H9 (cell line): Measurements from ENCODE around the gene EBF4. TPM values are rescaled to one million over a fixed set of nuclear protein-coding genes. Genes with fewer than 3 reads are reported as not detected.

Source experiments
- DNase-seq: peaks from one replicate; pipeline ENCODE4 v3.0.0-alpha.2; 2017
- H2AFZ ChIP-seq: one replicate; pipeline ENCODE4 v1.6.1; 2013; ENCODE audit warnings: mild to moderate bottlenecking, low read length, control low read depth, moderate library complexity
- H2AK5ac ChIP-seq: 2 replicates; pipeline ENCODE4 v1.6.1; 2013; ENCODE audit warnings: low read length, control low read depth, mixed read lengths; ENCODE audit not compliant: insufficient read length
- H2BK120ac ChIP-seq: one replicate; pipeline ENCODE4 v1.6.1; 2013; ENCODE audit warnings: low read depth, mild to moderate bottlenecking, low read length, control low read depth, inconsistent platforms; ENCODE audit not compliant: poor library complexity, severe bottlenecking
- H2BK12ac ChIP-seq: 2 replicates; pipeline ENCODE4 v1.6.1; 2013; ENCODE audit warnings: low read length, control low read depth, mixed read lengths, low read depth; ENCODE audit not compliant: insufficient read length
- H2BK15ac ChIP-seq: 2 replicates; pipeline ENCODE4 v1.6.1; 2013; ENCODE audit warnings: low read depth, low read length, control low read depth
- H2BK20ac ChIP-seq: one replicate; pipeline ENCODE4 v1.6.1; 2013; ENCODE audit warnings: low read depth, mild to moderate bottlenecking, low read length, control low read depth, inconsistent platforms; ENCODE audit not compliant: poor library complexity, severe bottlenecking
- H2BK5ac ChIP-seq: 2 replicates; pipeline ENCODE4 v1.6.1; 2013; ENCODE audit warnings: low read length, control low read depth, mixed read lengths; ENCODE audit not compliant: insufficient read length
- H3K14ac ChIP-seq: 2 replicates; pipeline ENCODE4 v1.6.1; 2013; ENCODE audit warnings: low read length, control low read depth; ENCODE audit not compliant: insufficient read depth
- H3K18ac ChIP-seq: 2 replicates; pipeline ENCODE4 v1.6.1; 2013; ENCODE audit warnings: low read depth, mild to moderate bottlenecking, mixed read lengths, low read length, control low read depth; ENCODE audit not compliant: insufficient read length
- H3K23ac ChIP-seq: 2 replicates; pipeline ENCODE4 v1.6.1; 2013; ENCODE audit warnings: low read length, control low read depth, mixed read lengths, low read depth; ENCODE audit not compliant: insufficient read length
- H3K23me2 ChIP-seq: 2 replicates; pipeline ENCODE4 v1.6.1; 2013; ENCODE audit warnings: low read depth, mild to moderate bottlenecking, mixed read lengths, low read length, control low read depth; ENCODE audit not compliant: insufficient read length, poor library complexity, severe bottlenecking
- H3K27ac ChIP-seq: 2 replicates; pipeline ENCODE4 v1.5.1; 2013; ENCODE audit warnings: low read length, control low read depth, mixed read lengths, low read depth; ENCODE audit not compliant: insufficient read length
- H3K27me3 ChIP-seq: 2 replicates; pipeline ENCODE4 v1.6.1; 2013; ENCODE audit warnings: low read length, control low read depth, inconsistent platforms; ENCODE audit not compliant: insufficient read depth
- H3K4ac ChIP-seq: 2 replicates; pipeline ENCODE4 v1.6.1; 2013; ENCODE audit warnings: low read depth, mild to moderate bottlenecking, control low read depth, inconsistent platforms, low read length, moderate library complexity
- H3K4me1 ChIP-seq: 2 replicates; pipeline ENCODE4 v1.6.1; 2013; ENCODE audit warnings: low read length, control low read depth, inconsistent platforms; ENCODE audit not compliant: insufficient read depth
- H3K4me2 ChIP-seq: 2 replicates; pipeline ENCODE4 v1.6.1; 2013; ENCODE audit warnings: low read length, control low read depth, mixed read lengths; ENCODE audit not compliant: insufficient read length, insufficient read depth
- H3K56ac ChIP-seq: 2 replicates; pipeline ENCODE4 v1.6.1; 2013; ENCODE audit warnings: low read depth, mild to moderate bottlenecking, mixed read lengths, low read length, control low read depth; ENCODE audit not compliant: insufficient read length
- H3K79me1 ChIP-seq: 2 replicates; pipeline ENCODE4 v1.6.1; 2013; ENCODE audit warnings: low read depth, mild to moderate bottlenecking, moderate library complexity, low read length, control low read depth, inconsistent platforms; ENCODE audit not compliant: insufficient read depth, poor library complexity, severe bottlenecking
- H3K79me2 ChIP-seq: 2 replicates; pipeline ENCODE4 v1.6.1; 2013; ENCODE audit warnings: low read length, control low read depth, inconsistent platforms; ENCODE audit not compliant: insufficient read depth
- H3K9ac ChIP-seq: 2 replicates; pipeline ENCODE4 v1.6.1; 2013; ENCODE audit warnings: low read length, control low read depth, mixed read lengths; ENCODE audit not compliant: insufficient read length; ENCODE audit errors: extremely low read depth
- H3K9me3 ChIP-seq: one replicate; pipeline ENCODE4 v1.6.1; 2013; ENCODE audit warnings: low read depth, low read length, inconsistent platforms; ENCODE audit not compliant: control insufficient read depth
- H3T11ph ChIP-seq: one replicate; pipeline ENCODE4 v1.6.1; 2013; ENCODE audit warnings: mild to moderate bottlenecking, low read length, control low read depth, inconsistent platforms
- H4K20me1 ChIP-seq: one replicate; pipeline ENCODE4 v1.6.1; 2013; ENCODE audit not compliant: control insufficient read depth, insufficient read length, insufficient read depth
- H4K5ac ChIP-seq: 2 replicates; pipeline ENCODE4 v1.6.1; 2013; ENCODE audit warnings: low read depth, mild to moderate bottlenecking, mixed read lengths, low read length, control low read depth; ENCODE audit not compliant: insufficient read length
- H4K8ac ChIP-seq: replicated peaks from 2 replicates; pipeline ENCODE4 v1.6.1; 2013; ENCODE audit warnings: low read length, control low read depth, mixed read lengths, low read depth; ENCODE audit not compliant: insufficient read length
- H4K91ac ChIP-seq: 2 replicates; pipeline ENCODE4 v1.6.1; 2013; ENCODE audit warnings: low read depth, mild to moderate bottlenecking, moderate library complexity, mixed read lengths, low read length, control low read depth; ENCODE audit not compliant: insufficient read length
- H3K27ac Mint-ChIP-seq, 3 experiments: 2 replicates in 2 of 3; 3 replicates in 1 of 3; pipeline ENCODE4 v1.8.0; 2020 to 2021; ENCODE audit warnings: mixed read lengths in 3 of 3, mild to moderate bottlenecking in 1 of 3, moderate library complexity in 1 of 3
- H3K27me3 Mint-ChIP-seq: 2 replicates; pipeline ENCODE4 v1.8.0; 2021; ENCODE audit warnings: low read depth, mild to moderate bottlenecking, moderate library complexity, mixed read lengths
- H3K36me3 Mint-ChIP-seq, 3 experiments: 2 replicates in 2 of 3; 3 replicates in 1 of 3; pipeline ENCODE4 v1.8.0; 2020 to 2021; ENCODE audit warnings: low read depth in 3 of 3, mixed read lengths in 3 of 3; ENCODE audit not compliant: insufficient read depth in 1 of 3
- H3K4me1 Mint-ChIP-seq, 2 experiments: 2 replicates each; pipeline ENCODE4 v1.8.0; 2020; ENCODE audit warnings: mixed read lengths in 2 of 2
- H3K4me3 Mint-ChIP-seq, 2 experiments: 2 replicates in 1 of 2; 3 replicates in 1 of 2; pipeline ENCODE4 v1.8.0; 2020 to 2021; ENCODE audit warnings: mild to moderate bottlenecking in 2 of 2, mixed read lengths in 2 of 2, moderate library complexity in 1 of 2
- H3K9me3 Mint-ChIP-seq, 2 experiments: 2 replicates in 1 of 2; 3 replicates in 1 of 2; pipeline ENCODE4 v1.8.0; 2020; ENCODE audit warnings: mild to moderate bottlenecking in 2 of 2, mixed read lengths in 2 of 2, moderate library complexity in 1 of 2
- WGBS: extraction: QIAGEN DNeasy Blood & Tissue Kit; methylation state at CpG from one replicate; pipeline ENCODE4 v1.1.7; 2013; ENCODE audit warnings: missing lambda C conversion rate, low lambda C conversion rate, mixed read lengths; ENCODE audit not compliant: insufficient read length; ENCODE audit errors: extremely low coverage; 5-methylcytosine and 5-hydroxymethylcytosine counted together
- total RNA-seq: library from RNA; stranded (reverse); gene quantifications from 2 replicates; pipeline ENCODE4 v1.2.1, GENCODE V29; 2021
- TF ChIP-seq, protein P1 (sequence below): fragments of 200-600 bp; sonication (generic); conservative IDR thresholded peaks from 3 replicates; pipeline ENCODE4 v1.8.0; 2021; ENCODE audit warnings: antibody characterized with exemption, mild to moderate bottlenecking

Gene EBF4
- total RNA-seq, 1 experiment from 2014 or later: 3.9 TPM

GRCh38 chr20:2700913-2701620 is 8.5 kb downstream of the EBF4 start:
- Histone ChIP-seq H3K18ac (no peak overlapping the region), H2BK120ac (no peak overlapping the region), H3K9ac (no peak overlapping the region), H3K23ac (no peak overlapping the region), H3K27ac (no peak overlapping the region), H2BK20ac (no peak overlapping the region), H3K4ac (no peak overlapping the region), H3K27me3 (peaks cover 10% of the 10 kb centered on the region; the same call in 1 of the 2 replicates), H3K4me2 (peak overlapping the region; percentile 5), H4K91ac (no peak overlapping the region), H3K9me3 (no peaks in the 10 kb centered on the region), H2AFZ (no peak overlapping the region), H3K79me2 (no peaks in the 10 kb centered on the region), H2BK15ac (no peak overlapping the region), H3K4me1 (peaks cover 2% of the 10 kb centered on the region; the same call in 1 of the 2 replicates), H3T11ph (no peak overlapping the region), H4K20me1 (no peaks in the 10 kb centered on the region), H3K14ac (no peak overlapping the region), H2BK5ac (no peak overlapping the region), H2BK12ac (no peak overlapping the region), H4K5ac (no peak overlapping the region), H3K79me1 (no peaks in the 10 kb centered on the region), H3K23me2 (no peaks in the 10 kb centered on the region), H4K8ac (no peak overlapping the region), H2AK5ac (no peak overlapping the region), H3K56ac (no peak overlapping the region)
- Mint-ChIP-seq H3K4me3 (0 out of 5 replicates have a peak overlapping the region, but pooled peaks of 1 of the 2 experiments have one; percentile 62), H3K4me1 (peaks cover 29 to 41% of the 10 kb centered on the region in 2 experiments), H3K36me3 (no peaks in the 10 kb centered on the region; a peak in 1 of 7 replicates), H3K27me3 (peaks cover 94% of the 10 kb centered on the region), H3K27ac (no peak overlapping the region; a peak in 1 of 7 replicates), H3K9me3 (no peaks in the 10 kb centered on the region)
- WGBS: no CpG with 5 or more reads among the region's 9 CpGs
- DNase-seq: no peak
- TF ChIP-seq, protein P1, sequence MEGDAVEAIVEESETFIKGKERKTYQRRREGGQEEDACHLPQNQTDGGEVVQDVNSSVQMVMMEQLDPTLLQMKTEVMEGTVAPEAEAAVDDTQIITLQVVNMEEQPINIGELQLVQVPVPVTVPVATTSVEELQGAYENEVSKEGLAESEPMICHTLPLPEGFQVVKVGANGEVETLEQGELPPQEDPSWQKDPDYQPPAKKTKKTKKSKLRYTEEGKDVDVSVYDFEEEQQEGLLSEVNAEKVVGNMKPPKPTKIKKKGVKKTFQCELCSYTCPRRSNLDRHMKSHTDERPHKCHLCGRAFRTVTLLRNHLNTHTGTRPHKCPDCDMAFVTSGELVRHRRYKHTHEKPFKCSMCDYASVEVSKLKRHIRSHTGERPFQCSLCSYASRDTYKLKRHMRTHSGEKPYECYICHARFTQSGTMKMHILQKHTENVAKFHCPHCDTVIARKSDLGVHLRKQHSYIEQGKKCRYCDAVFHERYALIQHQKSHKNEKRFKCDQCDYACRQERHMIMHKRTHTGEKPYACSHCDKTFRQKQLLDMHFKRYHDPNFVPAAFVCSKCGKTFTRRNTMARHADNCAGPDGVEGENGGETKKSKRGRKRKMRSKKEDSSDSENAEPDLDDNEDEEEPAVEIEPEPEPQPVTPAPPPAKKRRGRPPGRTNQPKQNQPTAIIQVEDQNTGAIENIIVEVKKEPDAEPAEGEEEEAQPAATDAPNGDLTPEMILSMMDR: no peak
